Adrenal gland (tissue), 12 donors: Measurements from ENCODE around the gene SRPK1. TPM values are rescaled to one million over a fixed set of nuclear protein-coding genes. Genes with fewer than 3 reads are reported as not detected.

Source experiments
- DNase-seq, 7 donors: peaks; one replicate each; pipeline ENCODE4 v3.0.0-alpha.2; 2019 to 2020
- H3K27ac ChIP-seq, 5 donors: fragments of 200-600 bp; sonication (generic) in 4 of 5; 1 replicate in 3 of 5; 2 replicates in 2 of 5; pipeline versions ENCODE4 v1.5.1 to v1.8.0; 2016 to 2020; ENCODE audit warnings: mild to moderate bottlenecking in 1 of 5
- H3K27me3 ChIP-seq: fragments of 200-600 bp; 2 replicates; pipeline ENCODE4 v1.8.0; 2021
- H3K36me3 ChIP-seq, 2 donors: fragments of 200-600 bp; replicated peaks in 1 of 2; 1 replicate in 1 of 2; 2 replicates in 1 of 2; pipeline versions ENCODE4 v1.5.1 to v1.8.0; 2018 to 2022
- H3K4me1 ChIP-seq, 2 donors: fragments of 200-600 bp; replicated peaks in 1 of 2; 1 replicate in 1 of 2; 2 replicates in 1 of 2; pipeline versions ENCODE4 v1.5.1 to v1.8.0; 2018 to 2021
- H3K4me3 ChIP-seq, 4 donors: fragments of 200-600 bp; sonication (generic) in 3 of 4; one replicate each; pipeline ENCODE4 v1.5.1; 2016 to 2018
- H3K9me3 ChIP-seq, 3 donors: fragments of 200-600 bp; sonication (generic) in 1 of 3; replicated peaks in 1 of 3; 1 replicate in 2 of 3; 2 replicates in 1 of 3; pipeline versions ENCODE4 v1.5.1 to v1.8.0; 2016 to 2021
- CTCF ChIP-seq, 6 experiments: fragments of 450-650 bp in 4 of 6; fragments of 200-600 bp in 2 of 6; sonication (generic) in 1 of 6; IDR thresholded peaks; 1 replicate in 5 of 6; 2 replicates in 1 of 6; pipeline versions ENCODE4 v1.5.1 to v1.8.0; 2016 to 2021; ENCODE audit warnings: antibody characterized with exemption in 6 of 6, mild to moderate bottlenecking in 2 of 6, moderate library complexity in 1 of 6
- POLR2A ChIP-seq, 2 donors: fragments of 450-650 bp; IDR thresholded peaks; one replicate each; pipeline ENCODE4 v1.6.1; 2017; ENCODE audit warnings: antibody characterized with exemption in 2 of 2, mild to moderate bottlenecking in 2 of 2, moderate library complexity in 1 of 2
- WGBS, 4 donors: extraction: QIAGEN DNeasy Blood & Tissue Kit in 2 of 4; methylation state at CpG; one replicate each; pipeline versions ENCODE4 v1.1.5 to v1.1.7; 2013 to 2017; 5-methylcytosine and 5-hydroxymethylcytosine counted together
- intact Hi-C, 2 donors: fragments of 100-400 bp; cut with DNase I; formaldehyde crosslinking; loops; one replicate each; pipeline versions ENCODE4 v1.14.1 to v1.15.0; 2022 to 2023
- polyA plus RNA-seq, 3 donors: library from polyadenylated mRNA; stranded (reverse); fragments of 200-250 nt in 2 of 3; fragments of 350-450 nt in 1 of 3; fragmentation: Illumina TruSeq in 1 of 3; extraction: RNeasy Lipid Tissue Mini Kit (QIAGEN cat#74804) in 1 of 3; gene quantifications; one replicate each; pipeline ENCODE4 v1.2.3, GENCODE V29; 2013 to 2014
- total RNA-seq, 9 donors: library from RNA; depleted of rRNA in 4 of 9; stranded (reverse); fragments of >200 nt in 4 of 9; fragments of 120-200 nt in 1 of 9; fragmentation: NEBNext Ultra II Directional in 1 of 9; extraction: Animal tissue kit (Norgen Biotek cat#: 25700) in 1 of 9; gene quantifications; one replicate each; pipeline versions ENCODE4 v1.1.0 to v1.2.4, GENCODE V29; 2013 to 2023
- donor health status: healthy with polysubstance abuse.
- donor health status: Bipolar disorder and iron deficiency.
- donor health status: DM: yes; HTN: yes; CAD: no.
- donor health status: DM: no; HTN: no; CAD: no.
- donor health status: DM: no; HTN: no; CAD: no.
- donor health status: DM: yes; HTN: yes; CAD: no.

SRPK1 gene
- total and polyA plus RNA-seq, 12 donors, result 5.1 to 37.7 (median 15.8) TPM

GRCh38 chr6:35794536-35795452, 126.1 kb downstream of the SRPK1 start:
- Histone ChIP-seq H3K27me3 (peaks cover 10% of the 10 kb centered on the region), H3K4me3 (no peak overlapping the region), H3K4me1 (no peaks in the 10 kb centered on the region), H3K9me3 (no peaks in the 10 kb centered on the region), H3K36me3 (no peaks in the 10 kb centered on the region), H3K27ac (no peak overlapping the region)
- intact Hi-C loops, result no loop called here
- 92 to 95% (median 92%) methylated on average over 17 of the region's 17 CpGs for WGBS, 4 donors
- DNase-seq, result no peak
- TF ChIP-seq POLR2A (IDR thresholded peaks at IDR 0.05) (no peak), CTCF (IDR thresholded peaks at IDR 0.05) (no peak)

- no peak for TF ChIP-seq POLR2A (IDR thresholded peaks at IDR 0.05)
- intact Hi-C loops, result no loop called here
- H3K4me1 ChIP-seq, result no peaks in the 10 kb centered on the region
- WGBS, 4 donors, result 75 to 88% (median 77%) methylated on average over 5 of the region's 5 CpGs
- H3K27me3 ChIP-seq, result peaks cover 31% of the 10 kb centered on the region
- H3K9me3 ChIP-seq, result no peaks in the 10 kb centered on the region
- no peak for DNase-seq
- H3K36me3 ChIP-seq, result no peaks in the 10 kb centered on the region
- no peak overlapping the region for H3K4me3 ChIP-seq
- H3K27ac ChIP-seq, result no peak overlapping the region
Observed at GRCh38 chr6:35790683-35791082, 130.2 kb downstream of the SRPK1 start.

- Histone ChIP-seq H3K9me3 (no peaks in the 10 kb centered on the region), H3K4me3 (no peak overlapping the region), H3K36me3 (no peaks in the 10 kb centered on the region), H3K27me3 (peaks cover 31% of the 10 kb centered on the region), H3K4me1 (no peaks in the 10 kb centered on the region), H3K27ac (no peak overlapping the region)
- intact Hi-C loops, result no loop called here
- TF ChIP-seq POLR2A (IDR thresholded peaks at IDR 0.05), result no peak
- DNase-seq, result no peak
- 52 to 68% (median 64%) methylated on average over 4 of the region's 4 CpGs for WGBS, 4 donors
Observed at GRCh38 chr6:35788423-35788982, 132.4 kb downstream of the SRPK1 start.

- 71 to 78% (median 76%) methylated on average over 13 of the region's 13 CpGs for WGBS, 4 donors
- H3K9me3 ChIP-seq, result no peaks in the 10 kb centered on the region
- intact Hi-C loops, result no loop called here
- DNase-seq, result no peak
- H3K27ac ChIP-seq, result no peak overlapping the region
- H3K4me3 ChIP-seq, result no peak overlapping the region
- TF ChIP-seq CTCF (IDR thresholded peaks at IDR 0.05) (no peak), POLR2A (IDR thresholded peaks at IDR 0.05) (no peak)
- no peaks in the 10 kb centered on the region for H3K36me3 ChIP-seq
- no peaks in the 10 kb centered on the region for H3K4me1 ChIP-seq
- peaks cover 28% of the 10 kb centered on the region for H3K27me3 ChIP-seq
Observed at GRCh38 chr6:35787266-35788218, 133.4 kb downstream of the SRPK1 start.

- intact Hi-C loops, result no loop called here
Observed at GRCh38 chr6:35786810-35787209, 134.1 kb downstream of the SRPK1 start.

More at GRCh38 chr6:35786810-35787209, 134.1 kb downstream of the SRPK1 start:
- Histone ChIP-seq H3K9me3 (no peaks in the 10 kb centered on the region), H3K27me3 (peaks cover 28% of the 10 kb centered on the region), H3K36me3 (no peaks in the 10 kb centered on the region), H3K27ac (no peak overlapping the region), H3K4me1 (no peaks in the 10 kb centered on the region), H3K4me3 (no peak overlapping the region)
- TF ChIP-seq POLR2A (IDR thresholded peaks at IDR 0.05), result no peak
- TF ChIP-seq CTCF (IDR thresholded peaks at IDR 0.05), result no peak
- DNase-seq, result no peak
- WGBS, 4 donors, result 27 to 60% (median 46%) methylated on average over 23 to 25 of the region's 25 CpGs
